Body of pancreas (tissue), 4 donors: ENCODE measurements around the gene B3GNT2.
"Not testable (repeated sequence)": the region's sequence is repeated elsewhere in the genome, so short reads cannot be mapped to it uniquely, and the experiment has no call there.

ENCODE experiments used
- CTCF ChIP-seq, 7 experiments: fragments of 450-650 bp in 4 of 7; fragments of 200-600 bp in 3 of 7; sonication (generic) in 3 of 7; IDR thresholded peaks; one replicate each; pipeline ENCODE4 v1.5.1; 2016 to 2019; ENCODE audit warnings: antibody characterized with exemption in 7 of 7
- POLR2A ChIP-seq, 3 donors: fragments of 450-650 bp; IDR thresholded peaks; one replicate each; pipeline ENCODE4 v1.6.1; 2016; ENCODE audit warnings: antibody characterized with exemption in 3 of 3, mild to moderate bottlenecking in 2 of 3

GRCh38 chr2:62268681-62269188, 72.8 kb downstream of the B3GNT2 start:
- TF ChIP-seq POLR2A, CTCF (IDR thresholded peaks at IDR 0.05): not testable (repeated sequence)
